ENCODE results near the gene KRTAP20-2. TPM values are rescaled to one million over a fixed set of nuclear protein-coding genes. Genes with fewer than 3 reads are reported as not detected.

KRTAP20-2 gene
- total RNA-seq, 2 experiments from 2014 or later, result not detected

Other genes starting within 250 kb of the KRTAP20-2 start
- gene KRTAP13-1, start 239.2 kb upstream of the KRTAP20-2 start, total RNA-seq, result not detected
- gene KRTAP13-3, start 209.3 kb upstream of the KRTAP20-2 start, total RNA-seq, result not detected
- gene KRTAP13-4, start 205.0 kb upstream of the KRTAP20-2 start, total RNA-seq, result not detected
- gene KRTAP15-1, start 194.9 kb upstream of the KRTAP20-2 start, total RNA-seq, result not detected
- gene KRTAP19-1, start 154.8 kb upstream of the KRTAP20-2 start, total RNA-seq, result not detected
- not detected for gene KRTAP19-2, start 147.8 kb upstream of the KRTAP20-2 start, total RNA-seq
- not detected for gene KRTAP19-3, start 143.2 kb upstream of the KRTAP20-2 start, total RNA-seq
- gene KRTAP19-4, start 138.0 kb upstream of the KRTAP20-2 start, total RNA-seq, result not detected
- not detected for gene KRTAP19-5, start 133.1 kb upstream of the KRTAP20-2 start, total RNA-seq
- gene KRTAP19-6, start 93.3 kb upstream of the KRTAP20-2 start, total RNA-seq, result not detected
- gene KRTAP19-7, start 73.9 kb upstream of the KRTAP20-2 start, total RNA-seq, result not detected
- gene KRTAP22-2, start 44.8 kb upstream of the KRTAP20-2 start, total RNA-seq, result not detected
- gene KRTAP6-3, start 42.8 kb upstream of the KRTAP20-2 start, total RNA-seq, result not detected
- gene KRTAP6-2, start 36.3 kb upstream of the KRTAP20-2 start, total RNA-seq, result not detected
- gene KRTAP22-1, start 34.1 kb upstream of the KRTAP20-2 start, total RNA-seq, result not detected
- not detected for gene KRTAP6-1, start 21.3 kb upstream of the KRTAP20-2 start, total RNA-seq
- not detected for gene KRTAP20-1, start 18.8 kb upstream of the KRTAP20-2 start, total RNA-seq
- not detected for gene KRTAP20-4, start 14.6 kb upstream of the KRTAP20-2 start, total RNA-seq
- not detected for gene KRTAP20-3, start 7.7 kb downstream of the KRTAP20-2 start, total RNA-seq
- gene KRTAP21-3, start 83.6 kb downstream of the KRTAP20-2 start, total RNA-seq, result not detected
- gene KRTAP21-2, start 112.1 kb downstream of the KRTAP20-2 start, total RNA-seq, result not detected
- not detected for gene KRTAP21-1, start 120.2 kb downstream of the KRTAP20-2 start, total RNA-seq
- not detected for gene KRTAP8-1, start 178.1 kb downstream of the KRTAP20-2 start, total RNA-seq
- gene KRTAP7-1, start 194.6 kb downstream of the KRTAP20-2 start, total RNA-seq, result not detected
- not detected for gene KRTAP11-1, start 246.4 kb downstream of the KRTAP20-2 start, total RNA-seq

Measured in activated CD4-positive, alpha-beta memory T cell treated with anti-CD3 and anti-CD28 coated beads for 36 hours (primary cell).